GM10847 (cell line): ENCODE results near the gene TMEM208.

Experiments
- POLR2A ChIP-seq: IDR thresholded peaks from 2 replicates; pipeline ENCODE4 v1.6.1; 2011; ENCODE audit not compliant: insufficient read length; ENCODE audit errors: extremely low read depth

TMEM208 gene

GRCh38 chr16:67199808-67200198, 27.1 kb upstream of the TMEM208 start:
- no peak for TF ChIP-seq POLR2A

GRCh38 chr16:67200491-67200890, 26.4 kb upstream of the TMEM208 start:
- TF ChIP-seq POLR2A, result no peak

- TF ChIP-seq POLR2A, result no peak
Observed at GRCh38 chr16:67201411-67202345, 25.3 kb upstream of the TMEM208 start.

GRCh38 chr16:67202426-67202825, 24.5 kb upstream of the TMEM208 start:
- TF ChIP-seq POLR2A, result no peak

- TF ChIP-seq POLR2A, result no peak
Observed at GRCh38 chr16:67202956-67203493, 23.9 kb upstream of the TMEM208 start.

GRCh38 chr16:67204076-67204475, 22.9 kb upstream of the TMEM208 start:
- no peak for TF ChIP-seq POLR2A

GRCh38 chr16:67206129-67206837, 20.6 kb upstream of the TMEM208 start:
- no peak for TF ChIP-seq POLR2A

- no peak for TF ChIP-seq POLR2A
Observed at GRCh38 chr16:67206838-67207248, 20.1 kb upstream of the TMEM208 start.

- no peak for TF ChIP-seq POLR2A
Observed at GRCh38 chr16:67207249-67208091, 19.5 kb upstream of the TMEM208 start.

- TF ChIP-seq POLR2A, result no peak
Observed at GRCh38 chr16:67208154-67208896, 18.6 kb upstream of the TMEM208 start.

- no peak for TF ChIP-seq POLR2A
Observed at GRCh38 chr16:67209565-67209964, 17.4 kb upstream of the TMEM208 start.

- no peak for TF ChIP-seq POLR2A
Observed at GRCh38 chr16:67210069-67210937, 16.6 kb upstream of the TMEM208 start.

GRCh38 chr16:67211674-67212073, 15.3 kb upstream of the TMEM208 start:
- no peak for TF ChIP-seq POLR2A
